GM18526 (cell line): ENCODE measurements around the gene CHIT1.

Experiments
- POLR2A ChIP-seq: IDR thresholded peaks from 3 replicates; pipeline ENCODE4 v1.6.1; 2011; ENCODE audit not compliant: insufficient read length; ENCODE audit errors: extremely low read depth

CHIT1 gene

GRCh38 chr1:203227371-203228083 lies 1.9 kb downstream of the CHIT1 start:
- TF ChIP-seq POLR2A, result no peak

GRCh38 chr1:203225071-203225470 lies 4.4 kb downstream of the CHIT1 start:
- no peak for TF ChIP-seq POLR2A

GRCh38 chr1:203223012-203223775 lies 6.3 kb downstream of the CHIT1 start:
- no peak for TF ChIP-seq POLR2A

GRCh38 chr1:203219934-203220333 lies 9.5 kb downstream of the CHIT1 start:
- no peak for TF ChIP-seq POLR2A

DNA sequence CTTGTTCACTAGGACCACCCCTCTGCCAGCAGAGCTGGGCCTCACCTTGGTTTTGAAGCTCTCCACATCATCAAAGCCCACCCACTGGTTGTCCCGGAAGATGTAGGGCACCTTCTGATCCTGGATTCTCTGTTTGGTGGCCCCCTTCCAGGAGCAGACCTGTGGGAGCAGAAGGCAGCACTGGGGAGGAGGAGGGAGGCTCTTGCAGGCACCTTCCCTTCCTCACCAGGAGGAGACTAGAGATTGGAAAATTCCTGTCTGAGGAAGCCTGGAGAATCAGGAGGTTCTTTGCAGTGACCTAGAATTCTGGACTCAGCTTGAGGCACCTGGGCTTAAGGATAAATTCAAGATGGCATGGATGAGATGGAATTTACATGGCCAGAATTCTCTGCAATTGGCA lies 10.3 kb downstream of the CHIT1 start:
- TF ChIP-seq POLR2A, result no peak

- no peak for TF ChIP-seq POLR2A
Observed at GRCh38 chr1:203217668-203218067, 11.8 kb downstream of the CHIT1 start.

GRCh38 chr1:203217139-203217655 lies 12.3 kb downstream of the CHIT1 start:
- no peak for TF ChIP-seq POLR2A

DNA sequence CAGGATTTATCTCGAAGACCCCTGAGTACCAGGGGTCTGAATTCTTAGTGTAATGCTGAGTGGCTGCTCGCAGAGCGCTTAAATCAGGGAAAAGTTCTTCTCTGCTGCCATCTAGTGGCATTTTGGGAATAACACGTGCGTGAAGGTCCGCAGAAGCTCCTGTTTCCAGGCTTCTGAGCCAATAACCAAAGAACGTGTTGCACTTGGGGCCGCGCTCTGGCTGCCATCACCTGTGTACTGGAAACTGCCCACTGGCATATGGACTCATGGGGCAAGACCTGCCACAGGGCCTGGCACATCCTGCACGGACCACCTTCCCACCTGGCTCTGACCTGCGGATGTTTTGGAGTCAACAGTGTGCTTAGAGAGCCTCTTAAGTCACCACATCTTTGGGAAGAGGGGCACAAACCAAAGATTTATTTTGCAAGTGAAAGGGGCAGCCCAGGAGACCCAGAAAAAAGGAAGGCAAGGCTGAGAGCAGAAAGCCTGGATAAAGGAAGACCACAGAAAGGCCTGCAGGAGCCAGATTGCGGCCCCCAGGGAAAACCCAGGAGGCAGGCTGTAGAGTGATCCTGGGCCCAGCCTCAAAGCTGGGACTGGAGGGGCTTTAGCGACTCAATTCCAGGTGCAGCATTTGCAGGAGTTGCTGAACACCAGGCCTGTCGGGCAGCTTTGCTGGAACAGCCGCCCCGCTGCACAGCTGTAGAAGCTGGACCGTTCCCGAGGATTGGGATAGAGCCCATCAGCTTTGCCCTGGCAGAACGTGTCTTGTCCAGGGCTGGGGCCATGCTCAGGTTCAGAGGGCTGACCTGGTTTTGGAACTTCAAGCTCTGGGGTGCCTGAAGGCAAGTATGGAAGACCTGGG lies 13.0 kb downstream of the CHIT1 start:
- no peak for TF ChIP-seq POLR2A

GRCh38 chr1:203215573-203215972 lies 13.9 kb downstream of the CHIT1 start:
- TF ChIP-seq POLR2A, result no peak

DNA sequence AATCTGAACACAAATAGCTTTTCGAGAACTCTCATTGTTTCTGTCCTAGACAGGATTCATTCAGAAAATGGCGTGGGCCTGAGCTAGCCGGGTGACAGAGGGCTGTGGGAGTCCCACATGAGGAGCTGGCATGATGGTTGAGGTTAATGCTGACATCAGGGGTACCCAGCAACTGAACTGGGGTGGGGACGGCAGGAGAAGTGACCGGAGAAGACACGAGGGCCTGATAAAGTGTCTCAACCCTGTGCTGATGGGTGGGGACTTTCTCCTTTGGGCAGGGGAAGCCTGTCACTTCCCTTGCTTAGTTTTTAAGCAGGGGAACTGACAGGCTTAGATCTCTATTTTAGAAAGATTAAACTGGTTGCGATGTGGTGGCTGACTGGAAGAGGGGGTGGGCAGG lies 14.6 kb downstream of the CHIT1 start:
- TF ChIP-seq POLR2A, result no peak

GRCh38 chr1:203213126-203213525 lies 16.3 kb downstream of the CHIT1 start:
- no peak for TF ChIP-seq POLR2A

- no peak for TF ChIP-seq POLR2A
Observed at GRCh38 chr1:203211812-203212211, 17.7 kb downstream of the CHIT1 start.

DNA sequence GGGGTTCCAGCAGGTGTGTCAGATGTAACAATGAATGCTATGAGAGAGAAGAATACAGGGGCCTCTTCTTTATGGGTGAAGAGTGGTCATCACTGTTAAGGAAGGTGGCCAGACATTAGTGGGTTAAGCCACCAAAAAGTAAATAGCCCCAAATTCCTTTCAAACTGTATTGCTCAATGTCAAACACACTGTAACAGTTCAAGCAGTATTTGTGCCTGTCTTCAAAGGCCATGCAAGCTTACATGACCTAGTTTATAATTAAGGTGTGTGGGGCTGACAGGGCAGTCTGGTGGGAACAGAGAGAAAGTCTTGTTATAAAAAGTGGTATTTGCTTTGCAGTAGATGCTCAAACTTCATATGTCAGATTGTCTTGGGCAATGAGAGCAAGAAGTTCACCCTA lies 18.5 kb downstream of the CHIT1 start:
- TF ChIP-seq POLR2A, result no peak

DNA sequence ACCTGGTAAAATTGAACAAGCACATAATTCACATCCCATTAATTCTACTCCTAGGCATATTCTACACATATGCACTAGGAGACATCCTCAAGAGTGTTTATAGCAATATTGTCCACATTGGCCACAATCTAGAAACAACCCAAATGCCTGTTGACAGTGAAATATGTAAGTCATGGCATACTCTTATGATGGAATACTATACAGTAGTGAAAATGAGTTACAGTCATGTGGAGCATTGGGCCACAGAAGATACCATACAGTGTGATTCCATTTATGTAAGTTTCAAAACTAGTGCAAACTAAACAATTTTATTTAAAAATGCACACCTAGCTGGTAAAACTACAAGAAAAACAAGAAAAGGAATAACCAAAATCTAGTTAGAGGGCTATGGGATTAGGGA lies 19.1 kb downstream of the CHIT1 start:
- TF ChIP-seq POLR2A, result no peak

DNA sequence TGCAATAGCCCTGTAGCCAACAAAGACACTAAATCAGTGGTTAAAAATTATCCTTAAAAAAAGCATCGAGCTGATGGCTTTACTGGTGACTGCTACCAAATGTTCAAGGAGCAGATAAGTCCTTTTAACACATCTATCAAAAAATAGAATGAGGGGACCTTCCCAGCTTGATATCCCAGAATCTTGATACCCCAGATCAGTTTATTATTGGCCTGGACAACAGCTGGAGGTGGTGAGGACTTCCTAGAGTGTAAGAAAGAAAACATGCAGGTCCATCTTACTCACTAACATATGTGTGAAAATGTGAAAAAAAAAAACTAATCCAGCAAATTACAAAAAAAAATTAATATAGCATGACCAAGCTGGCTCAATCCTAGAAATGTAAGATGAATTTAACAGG lies 21.3 kb downstream of the CHIT1 start:
- no peak for TF ChIP-seq POLR2A
